HG03378 (cell line): ENCODE data around the gene KCTD14.
"Not testable (repeated sequence)": the region's sequence is repeated elsewhere in the genome, so short reads cannot be mapped to it uniquely, and the experiment has no call there.

Experiments
- ATAC-seq: cut with Tn5 transposase; IDR thresholded peaks from one replicate; pipeline ENCODE4 v1.9.1; 2021; ENCODE audit warnings: mild to moderate bottlenecking, moderate library complexity; ENCODE audit not compliant: unreplicated experiment

KCTD14 gene

DNA sequence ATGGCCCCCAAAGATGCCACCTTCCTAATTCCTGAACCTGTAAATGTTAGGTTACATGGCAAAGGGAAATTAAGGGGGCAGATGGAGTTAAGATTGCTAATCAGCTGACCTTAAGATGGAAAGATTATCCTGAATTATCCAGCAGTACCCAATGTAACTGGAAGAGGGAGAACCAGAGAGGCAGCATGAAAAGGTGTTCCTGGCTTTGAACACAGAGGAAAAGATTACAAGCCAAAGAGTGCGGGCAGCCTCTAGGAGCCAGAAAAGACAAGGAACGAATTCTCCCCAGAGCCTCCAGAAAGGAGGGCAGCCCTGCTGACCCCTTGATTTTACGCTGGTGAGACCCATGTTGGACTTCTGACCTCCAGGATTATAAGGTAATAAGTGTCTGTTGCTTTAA lies 25.5 kb upstream of the KCTD14 start:
- no peak for ATAC-seq

DNA sequence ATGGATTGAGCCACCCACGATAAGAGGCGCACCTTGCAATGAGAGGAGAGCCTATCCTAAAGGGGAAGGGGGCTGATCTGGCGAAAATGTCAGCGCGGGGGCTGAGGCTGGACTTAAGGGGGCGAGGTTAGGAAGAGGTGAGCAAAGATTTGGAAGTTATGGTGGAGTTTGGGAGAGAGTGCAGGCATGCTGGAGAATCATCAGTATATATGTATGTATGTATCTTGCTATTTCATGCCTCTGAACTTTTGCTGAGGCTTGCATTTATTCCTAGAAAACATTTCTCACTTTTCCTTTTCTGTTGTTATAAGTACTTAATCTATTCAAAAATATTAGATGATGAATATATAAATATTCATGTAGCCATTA lies 23.4 kb upstream of the KCTD14 start:
- no peak for ATAC-seq

DNA sequence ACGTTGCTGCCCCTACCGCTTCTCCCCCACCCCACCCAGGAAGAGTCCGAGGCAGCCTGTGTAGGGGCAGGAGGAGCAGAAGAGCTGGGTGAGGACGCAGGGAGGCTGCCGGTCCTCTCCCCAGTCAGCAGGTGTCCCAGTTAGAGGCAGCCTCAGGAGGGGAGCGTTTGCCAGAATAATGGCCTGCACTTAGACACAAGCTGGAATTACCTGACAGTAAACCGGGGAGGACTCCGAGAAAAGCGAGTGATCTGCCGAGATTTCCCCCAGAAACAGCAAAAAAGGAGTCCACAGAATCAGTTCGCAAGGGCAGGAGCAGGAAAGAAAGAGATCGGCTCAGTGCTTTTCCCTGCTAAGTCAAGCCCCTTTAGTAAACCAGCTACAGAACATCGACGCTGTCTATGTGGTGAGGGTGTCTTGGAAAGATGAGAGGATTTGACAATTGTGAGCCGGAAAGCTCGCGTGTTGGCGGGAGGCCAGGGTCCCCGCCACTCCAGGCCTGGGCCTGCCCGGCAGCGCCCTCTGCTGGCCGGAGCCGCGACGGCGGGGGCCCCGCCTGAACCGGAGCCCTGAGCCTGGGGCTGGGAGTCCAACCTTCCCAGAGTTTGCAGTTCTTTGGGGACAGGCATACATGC lies 22.9 kb upstream of the KCTD14 start:
- no peak for ATAC-seq

GRCh38 chr11:78044706-78045105 lies 21.6 kb upstream of the KCTD14 start:
- no peak for ATAC-seq

- ATAC-seq = no peak
Observed at GRCh38 chr11:78041843-78042440, 18.9 kb upstream of the KCTD14 start.

DNA sequence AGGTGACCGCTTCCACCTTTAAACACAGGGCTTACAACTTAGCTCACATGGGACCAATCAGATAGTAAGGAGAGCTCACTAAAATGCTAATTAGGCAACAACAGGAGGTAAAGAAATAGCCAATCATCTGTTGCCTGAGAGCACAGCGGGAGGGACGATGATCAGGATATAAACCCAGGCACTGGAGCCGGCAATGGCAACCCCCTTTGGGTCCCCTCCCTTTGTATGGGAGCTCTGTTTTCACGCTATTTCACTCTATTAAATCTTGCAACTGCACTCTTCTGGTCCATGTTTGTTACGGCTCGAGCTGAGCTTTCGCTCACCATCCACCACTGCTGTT lies 18.3 kb upstream of the KCTD14 start:
- ATAC-seq = not testable (repeated sequence)

DNA sequence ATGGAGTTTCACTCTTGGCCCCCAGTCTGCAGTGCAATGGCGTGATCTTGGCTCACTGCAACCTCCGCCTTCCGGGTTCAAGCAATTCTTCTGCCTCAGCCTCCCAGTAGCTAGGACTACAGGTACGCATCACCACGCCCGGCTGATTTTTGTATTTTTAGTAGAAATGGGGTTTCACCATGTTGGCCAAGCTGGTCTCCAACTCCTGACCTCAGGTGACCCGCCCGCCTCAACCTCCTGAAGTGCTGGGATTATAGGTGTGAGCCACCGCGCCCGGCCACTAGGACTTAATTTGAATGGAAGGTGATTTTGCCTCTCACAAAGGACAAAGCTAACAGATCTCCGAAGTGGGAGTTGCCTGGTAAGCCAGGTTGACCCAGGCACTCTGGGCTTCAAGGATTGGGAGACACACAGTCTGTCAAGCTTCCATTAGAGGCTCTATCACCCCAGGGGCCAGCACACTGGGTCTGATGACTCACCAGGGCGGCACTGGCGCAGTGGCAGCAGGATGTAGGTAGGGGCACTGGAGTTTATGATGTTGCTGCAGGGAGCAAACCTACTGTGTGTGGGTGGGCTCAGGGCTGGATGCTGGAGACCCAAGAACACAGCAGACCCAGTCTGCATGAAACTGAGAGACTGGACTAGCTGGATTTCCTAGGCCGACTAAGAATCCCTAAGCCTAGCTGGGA lies 17.8 kb upstream of the KCTD14 start:
- ATAC-seq = no peak

GRCh38 chr11:78039919-78040671 lies 17.0 kb upstream of the KCTD14 start:
- no peak for ATAC-seq

GRCh38 chr11:78039391-78039918 lies 16.4 kb upstream of the KCTD14 start:
- no peak for ATAC-seq

- ATAC-seq = no peak
Observed at GRCh38 chr11:78038697-78039313, 15.7 kb upstream of the KCTD14 start.

DNA sequence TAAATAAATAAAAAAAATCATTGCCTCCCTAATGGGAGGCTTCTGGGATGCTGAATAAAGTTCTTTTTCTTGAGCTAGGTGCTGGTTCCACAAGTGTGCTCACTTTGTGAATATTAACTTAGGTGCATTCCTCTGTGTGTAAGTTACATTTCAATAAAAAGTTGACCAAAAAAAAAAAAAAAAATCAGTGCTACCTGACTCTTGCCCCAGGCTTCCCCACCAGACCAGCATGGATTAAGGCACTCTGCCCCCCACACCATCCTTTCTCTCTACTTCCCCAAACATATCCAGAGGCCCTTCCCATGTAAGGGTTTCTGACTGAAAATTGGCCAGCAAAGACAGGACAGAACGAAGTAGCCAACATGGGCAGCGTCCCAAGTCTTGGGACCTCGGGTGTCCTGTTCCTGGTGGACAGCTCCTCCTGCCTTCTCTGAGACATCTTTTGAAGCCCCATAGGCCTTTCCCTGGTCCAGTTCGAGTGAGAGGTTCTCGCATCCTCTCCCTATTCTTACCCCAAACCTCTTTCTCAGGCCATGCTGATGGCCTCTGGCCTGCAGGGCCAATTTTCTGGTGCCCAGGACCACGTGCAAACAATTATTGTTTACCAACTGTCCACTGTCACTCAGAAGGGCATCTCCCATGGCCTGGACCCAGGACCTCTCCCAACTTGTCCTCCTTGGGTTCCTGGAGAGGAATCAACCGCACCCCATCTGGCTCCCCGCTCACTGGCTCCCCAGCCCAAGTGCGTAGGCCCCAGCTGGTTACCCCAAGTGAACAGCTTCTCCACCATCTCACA lies 14.9 kb upstream of the KCTD14 start:
- ATAC-seq = no peak

- no peak for ATAC-seq
Observed at GRCh38 chr11:78037056-78037455, 14.0 kb upstream of the KCTD14 start.

DNA sequence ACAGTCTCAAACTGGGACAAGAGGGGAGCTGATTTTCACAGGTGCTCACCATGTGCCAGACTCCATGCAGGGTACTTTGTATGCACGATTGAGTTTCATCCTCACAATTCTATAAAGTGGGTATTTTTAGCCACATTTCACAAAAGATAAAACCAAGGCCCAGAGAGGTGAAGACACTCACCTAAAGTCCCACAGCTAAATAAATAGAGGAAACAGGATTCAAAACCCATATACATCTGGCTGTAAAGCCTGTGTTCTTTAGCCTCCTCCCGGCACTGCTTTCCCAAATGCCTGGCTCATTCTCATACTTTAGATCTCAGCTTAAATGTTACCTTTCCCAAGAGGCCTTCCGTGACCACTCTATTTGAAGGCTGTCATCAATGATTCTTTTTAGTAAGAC lies 13.2 kb upstream of the KCTD14 start:
- ATAC-seq = no peak

- ATAC-seq = no peak
Observed at GRCh38 chr11:78034623-78035022, 11.5 kb upstream of the KCTD14 start.

GRCh38 chr11:78033040-78033439 lies 10.0 kb upstream of the KCTD14 start:
- no peak for ATAC-seq

DNA sequence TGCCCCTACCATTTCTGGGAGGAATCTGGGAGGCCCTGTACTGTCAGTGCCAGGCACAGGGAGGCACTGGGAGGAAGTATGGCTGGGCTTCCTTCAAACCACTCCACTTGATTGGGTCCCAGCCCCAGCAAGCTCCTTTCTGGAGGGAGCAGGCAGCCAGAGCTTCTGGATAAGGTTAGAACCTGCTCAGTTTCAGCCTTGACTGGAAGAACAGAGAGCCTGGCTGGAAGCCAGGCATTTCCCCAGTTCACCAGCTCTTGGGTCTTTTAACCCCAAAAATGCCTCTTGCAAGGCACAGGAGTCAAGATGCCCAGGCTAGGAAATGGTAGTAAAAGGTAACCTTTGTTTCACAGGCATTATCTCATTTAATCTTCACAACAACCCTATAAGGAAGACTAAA lies 9.0 kb upstream of the KCTD14 start:
- ATAC-seq = no peak

- ATAC-seq = peak; percentile 85
Observed at GRCh38 chr11:78031629-78032028, 8.6 kb upstream of the KCTD14 start.

DNA sequence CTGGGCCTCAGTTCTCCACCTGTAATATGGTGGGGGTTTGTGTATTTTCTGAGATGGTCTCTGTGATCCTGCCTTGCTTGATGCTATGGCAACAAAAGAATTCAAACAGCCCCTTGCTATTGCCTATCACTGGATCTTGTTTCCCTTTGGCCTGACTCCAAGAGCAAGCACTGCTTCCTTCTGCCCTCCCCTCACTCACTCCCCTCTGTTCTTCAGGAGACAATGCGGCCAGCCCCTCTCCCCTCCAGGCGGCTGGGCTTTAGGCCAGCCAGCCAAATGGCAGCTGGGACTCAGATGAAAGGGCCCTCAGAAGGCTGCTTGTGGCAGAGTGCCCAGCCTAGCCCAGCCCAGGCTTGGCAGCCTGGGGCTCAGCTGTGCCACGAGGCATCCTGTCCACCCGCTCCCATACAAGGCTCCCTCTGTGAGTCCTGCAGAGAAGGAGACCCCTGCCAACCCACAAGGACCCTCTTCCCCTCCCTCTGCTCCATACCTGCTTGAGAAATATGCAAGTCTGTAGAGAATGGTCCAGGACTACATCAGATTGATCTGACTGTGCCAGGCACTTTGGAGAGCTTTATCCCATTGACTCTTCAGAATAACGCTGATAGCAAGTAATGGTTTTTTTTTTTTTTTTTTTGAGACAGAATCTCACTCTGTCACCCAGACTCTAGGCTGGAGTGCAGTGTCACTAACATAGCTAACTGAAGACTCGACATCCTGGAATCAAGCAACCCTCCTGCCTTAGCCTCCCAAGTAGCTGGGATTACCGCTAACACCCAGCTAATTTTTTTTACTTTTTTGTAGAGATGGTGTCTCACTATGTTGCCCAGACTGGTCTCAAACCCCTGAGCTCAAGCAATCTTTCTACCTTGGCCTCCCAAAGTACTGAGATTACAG lies 7.6 kb upstream of the KCTD14 start:
- no peak for ATAC-seq

DNA sequence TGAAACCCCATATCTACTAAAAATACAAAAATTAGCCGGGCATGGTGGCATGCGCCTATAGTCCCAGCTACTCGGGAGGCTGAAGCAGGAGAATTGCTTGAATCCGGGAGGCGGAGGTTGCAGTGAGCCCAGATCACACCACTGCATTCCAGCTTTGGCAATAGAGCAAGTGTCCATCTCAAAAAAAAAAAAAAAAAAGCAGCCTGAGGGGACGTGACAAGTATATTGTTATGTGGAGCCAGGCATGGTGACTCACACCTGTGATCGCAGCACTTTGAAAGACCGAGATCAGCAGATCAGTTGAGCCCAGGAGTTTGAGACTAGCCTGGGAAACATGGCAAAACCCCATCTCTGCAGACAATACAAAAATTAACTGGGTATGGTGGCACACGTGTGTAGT lies 5.3 kb upstream of the KCTD14 start:
- ATAC-seq = not testable (repeated sequence)
